Astrocyte (in vitro differentiated cells and primary cell): ENCODE measurements around the gene POFUT2. TPM values are rescaled to one million over a fixed set of nuclear protein-coding genes. Genes with fewer than 3 reads are reported as not detected.
A peak's percentile ranks its signal among the peaks of the same experiment; 100 is the strongest.

ENCODE experiments used
- DNase-seq: peaks from one replicate; pipeline ENCODE4 v3.0.0-alpha.2; 2010; ENCODE audit warnings: low read depth
- FAIRE-seq: peaks from 2 replicates; lab custom pipeline; 2011; peaks lifted over from hg19 to GRCh38; lab: Jason Lieb, UNC
- H2AFZ ChIP-seq: 2 replicates; pipeline ENCODE4 v1.6.0; 2012; ENCODE audit warnings: low read depth, low read length, inconsistent platforms
- H3K27ac ChIP-seq: 2 replicates; pipeline ENCODE4 v1.5.1; 2011; ENCODE audit warnings: low read depth, low read length, inconsistent platforms
- H3K27me3 ChIP-seq: 2 replicates; pipeline ENCODE4 v1.6.0; 2011; ENCODE audit warnings: low read length, inconsistent platforms; ENCODE audit not compliant: insufficient read depth
- H3K36me3 ChIP-seq: 2 replicates; pipeline ENCODE4 v1.5.1; 2011; ENCODE audit warnings: low read length, inconsistent platforms; ENCODE audit not compliant: insufficient read depth
- H3K4me1 ChIP-seq: 2 replicates; pipeline ENCODE4 v1.5.1; 2011; ENCODE audit warnings: low read length, inconsistent platforms; ENCODE audit not compliant: insufficient read depth
- H3K4me2 ChIP-seq: 2 replicates; pipeline ENCODE4 v1.6.0; 2012; ENCODE audit warnings: low read length, inconsistent platforms
- H3K4me3 ChIP-seq: 2 replicates; pipeline ENCODE4 v1.5.1; 2011; ENCODE audit warnings: low read depth, mild to moderate bottlenecking, low read length, inconsistent platforms; ENCODE audit not compliant: insufficient read depth
- H3K79me2 ChIP-seq: 2 replicates; pipeline ENCODE4 v1.6.0; 2012; ENCODE audit warnings: mild to moderate bottlenecking, low read length, inconsistent platforms; ENCODE audit not compliant: insufficient read depth
- H3K9ac ChIP-seq: 2 replicates; pipeline ENCODE4 v1.6.0; 2012; ENCODE audit warnings: mild to moderate bottlenecking, low read length, inconsistent platforms
- H3K9me3 ChIP-seq: 2 replicates; pipeline ENCODE4 v1.5.1; 2012; ENCODE audit warnings: low read depth, mild to moderate bottlenecking, low read length, inconsistent platforms; ENCODE audit not compliant: insufficient read depth
- H4K20me1 ChIP-seq: 2 replicates; pipeline ENCODE4 v1.6.0; 2012; ENCODE audit warnings: low read length, inconsistent platforms; ENCODE audit not compliant: insufficient read depth
- H3K27ac Mint-ChIP-seq: one replicate; pipeline ENCODE4 v1.8.0; 2021; ENCODE audit warnings: mild to moderate bottlenecking, mixed read lengths; ENCODE audit not compliant: unreplicated experiment
- H3K27me3 Mint-ChIP-seq: one replicate; pipeline ENCODE4 v1.8.0; 2021; ENCODE audit warnings: low read depth, mixed read lengths; ENCODE audit not compliant: unreplicated experiment
- H3K36me3 Mint-ChIP-seq: one replicate; pipeline ENCODE4 v1.8.0; 2021; ENCODE audit warnings: low read depth, mixed read lengths; ENCODE audit not compliant: unreplicated experiment
- H3K4me1 Mint-ChIP-seq: one replicate; pipeline ENCODE4 v1.8.0; 2021; ENCODE audit warnings: low read depth, mixed read lengths; ENCODE audit not compliant: unreplicated experiment
- H3K4me3 Mint-ChIP-seq: one replicate; pipeline ENCODE4 v1.8.0; 2021; ENCODE audit warnings: mild to moderate bottlenecking, moderate library complexity, mixed read lengths; ENCODE audit not compliant: unreplicated experiment
- H3K9me3 Mint-ChIP-seq: one replicate; pipeline ENCODE4 v1.8.0; 2021; ENCODE audit warnings: mild to moderate bottlenecking, mixed read lengths; ENCODE audit not compliant: unreplicated experiment
- EZH2 ChIP-seq: IDR thresholded peaks from 2 replicates; pipeline ENCODE4 v1.6.1; 2012; ENCODE audit warnings: mild to moderate bottlenecking, low read length, inconsistent platforms; ENCODE audit not compliant: insufficient read depth
- total RNA-seq: library from RNA; stranded (reverse); gene quantifications from 2 replicates; pipeline ENCODE4 v1.2.1, GENCODE V29; 2021
- TF ChIP-seq, protein P1 (sequence below): IDR thresholded peaks from 2 replicates; pipeline ENCODE4 v1.5.1; 2011; ENCODE audit warnings: low read depth, mild to moderate bottlenecking, inconsistent platforms, low read length, moderate library complexity; ENCODE audit not compliant: insufficient read depth

The POFUT2 gene
- total RNA-seq, 1 donor from 2014 or later = 109 TPM

DNA sequence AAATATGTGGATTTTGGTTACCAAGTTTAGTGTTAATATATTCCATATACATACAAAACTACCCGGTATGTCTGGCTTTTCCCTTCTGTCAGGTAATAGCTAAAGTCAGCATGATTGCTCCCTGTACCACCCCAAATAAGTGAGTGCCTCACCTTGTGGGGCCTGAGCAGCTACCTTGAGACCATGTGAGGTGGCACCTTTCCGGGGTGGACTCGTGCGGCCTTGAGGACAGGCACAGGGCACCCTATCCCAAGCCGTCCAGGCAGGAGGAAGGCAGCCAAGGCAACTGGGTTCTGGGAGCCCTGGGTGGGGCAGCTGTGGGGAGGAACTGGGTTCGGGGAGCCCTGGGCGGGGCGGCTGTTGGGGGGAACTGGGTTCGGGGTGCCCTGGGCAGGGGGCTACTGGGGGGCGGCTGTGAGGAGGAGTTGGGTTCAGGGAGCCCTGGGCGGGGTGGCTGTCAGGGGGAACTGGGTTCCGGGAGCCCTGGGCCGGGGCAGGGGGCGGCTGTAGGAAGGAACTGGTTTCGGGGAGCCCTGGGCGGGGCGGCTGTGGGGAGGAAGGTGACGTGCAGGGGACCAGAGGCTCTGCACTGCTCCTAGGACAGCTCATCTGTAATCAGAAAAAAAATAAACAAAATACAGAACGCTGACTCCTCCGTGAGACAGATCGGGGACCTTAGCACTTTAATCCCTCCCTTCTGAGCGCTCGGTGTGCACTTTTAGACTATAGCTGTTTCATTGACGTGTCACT lies 63.3 kb downstream of the POFUT2 start:
- Histone ChIP-seq H3K4me2 (no peak overlapping the region), H3K9me3 (no peaks in the 10 kb centered on the region), H3K27ac (no peak overlapping the region), H3K27me3 (peaks cover 4% of the 10 kb centered on the region), H3K4me3 (no peak overlapping the region), H3K36me3 (peaks cover 2% of the 10 kb centered on the region), H4K20me1 (peaks cover 3% of the 10 kb centered on the region), H3K79me2 (no peaks in the 10 kb centered on the region), H3K4me1 (peaks cover 28% of the 10 kb centered on the region), H2AFZ (no peak overlapping the region), H3K9ac (no peak overlapping the region)
- H3K36me3 Mint-ChIP-seq = peaks cover 3% of the 10 kb centered on the region
- peak overlapping the region; percentile 18 for H3K27ac Mint-ChIP-seq
- H3K4me1 Mint-ChIP-seq = peaks cover 48% of the 10 kb centered on the region
- TF ChIP-seq, protein P1, sequence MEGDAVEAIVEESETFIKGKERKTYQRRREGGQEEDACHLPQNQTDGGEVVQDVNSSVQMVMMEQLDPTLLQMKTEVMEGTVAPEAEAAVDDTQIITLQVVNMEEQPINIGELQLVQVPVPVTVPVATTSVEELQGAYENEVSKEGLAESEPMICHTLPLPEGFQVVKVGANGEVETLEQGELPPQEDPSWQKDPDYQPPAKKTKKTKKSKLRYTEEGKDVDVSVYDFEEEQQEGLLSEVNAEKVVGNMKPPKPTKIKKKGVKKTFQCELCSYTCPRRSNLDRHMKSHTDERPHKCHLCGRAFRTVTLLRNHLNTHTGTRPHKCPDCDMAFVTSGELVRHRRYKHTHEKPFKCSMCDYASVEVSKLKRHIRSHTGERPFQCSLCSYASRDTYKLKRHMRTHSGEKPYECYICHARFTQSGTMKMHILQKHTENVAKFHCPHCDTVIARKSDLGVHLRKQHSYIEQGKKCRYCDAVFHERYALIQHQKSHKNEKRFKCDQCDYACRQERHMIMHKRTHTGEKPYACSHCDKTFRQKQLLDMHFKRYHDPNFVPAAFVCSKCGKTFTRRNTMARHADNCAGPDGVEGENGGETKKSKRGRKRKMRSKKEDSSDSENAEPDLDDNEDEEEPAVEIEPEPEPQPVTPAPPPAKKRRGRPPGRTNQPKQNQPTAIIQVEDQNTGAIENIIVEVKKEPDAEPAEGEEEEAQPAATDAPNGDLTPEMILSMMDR = no peak
- no peak for TF ChIP-seq EZH2
- no peaks in the 10 kb centered on the region for H3K9me3 Mint-ChIP-seq
- FAIRE-seq = no peak
- H3K4me3 Mint-ChIP-seq = no peak overlapping the region
- no peaks in the 10 kb centered on the region for H3K27me3 Mint-ChIP-seq
- no peak for DNase-seq

DNA sequence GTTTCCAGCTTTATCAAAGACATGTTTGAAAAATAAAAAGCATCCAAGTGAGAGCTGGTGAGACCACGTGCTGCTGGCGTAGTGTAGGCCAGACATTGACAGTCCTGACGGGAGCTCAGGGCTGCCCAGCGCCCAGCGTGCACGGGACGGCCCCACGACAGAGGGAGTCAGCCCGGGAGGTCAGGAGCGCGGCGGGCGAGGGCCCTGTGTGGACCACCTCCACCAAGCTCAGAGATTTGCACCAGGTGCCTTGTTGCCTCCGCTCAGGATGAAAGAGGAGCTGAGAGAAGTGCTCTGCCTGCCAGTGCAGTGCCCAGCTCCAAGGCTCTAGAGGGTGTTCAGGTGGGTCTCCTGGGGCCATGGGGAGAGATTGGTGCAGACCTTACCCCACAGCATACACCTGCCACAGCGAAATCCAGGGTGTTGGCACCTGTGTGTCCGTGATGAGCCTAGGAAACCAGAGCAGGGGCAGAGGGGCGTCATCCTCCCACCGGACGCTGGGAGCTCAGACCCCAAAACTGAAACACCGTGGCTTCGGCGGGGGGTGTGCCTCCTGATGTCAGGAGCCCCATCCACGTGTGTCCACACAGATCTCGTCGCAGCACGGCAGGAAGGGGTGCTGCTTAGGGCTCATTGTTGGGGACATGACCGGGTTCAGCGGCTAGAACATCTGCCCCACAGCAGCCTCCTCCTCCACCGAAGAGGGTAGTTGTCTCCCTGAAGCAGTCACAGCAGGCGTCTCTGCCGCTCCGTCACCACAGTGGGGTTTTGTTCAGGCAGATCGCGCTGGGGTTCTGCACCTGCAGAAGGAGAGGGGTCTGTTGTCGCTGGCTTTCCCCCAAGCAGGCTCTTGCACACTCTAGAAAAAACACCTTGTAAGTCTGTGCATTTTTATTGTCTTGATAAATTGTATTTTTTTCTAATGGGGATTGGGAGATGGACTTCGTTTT lies 64.2 kb downstream of the POFUT2 start:
- H3K36me3 ChIP-seq = peaks cover 2% of the 10 kb centered on the region
- H3K27me3 ChIP-seq = peaks cover 4% of the 10 kb centered on the region
- no peak overlapping the region for H3K27ac ChIP-seq
- H3K9me3 ChIP-seq = no peaks in the 10 kb centered on the region
- Mint-ChIP-seq H3K9me3 (no peaks in the 10 kb centered on the region), H3K27ac (no peak overlapping the region), H3K4me1 (peaks cover 48% of the 10 kb centered on the region), H3K36me3 (peaks cover 3% of the 10 kb centered on the region), H3K4me3 (no peak overlapping the region), H3K27me3 (no peaks in the 10 kb centered on the region)
- TF ChIP-seq, protein P1 = no peak
- no peak for TF ChIP-seq EZH2
- H2AFZ ChIP-seq = no peak overlapping the region
- H3K4me1 ChIP-seq = peaks cover 23% of the 10 kb centered on the region
- no peaks in the 10 kb centered on the region for H3K79me2 ChIP-seq
- H3K4me3 ChIP-seq = no peak overlapping the region
- FAIRE-seq (no peak), DNase-seq (no peak)
- no peak overlapping the region for H3K9ac ChIP-seq
- H4K20me1 ChIP-seq = peaks cover under 1% of the 10 kb centered on the region
- H3K4me2 ChIP-seq = no peak overlapping the region
